Measurements from ENCODE around the gene LSG1. TPM values are rescaled to one million over a fixed set of nuclear protein-coding genes. Genes with fewer than 3 reads are reported as not detected.

Gene LSG1
- total and polyA plus RNA-seq, 2 of the 13 experiments (the other 11 are each of a cell fraction or from before 2014, with no cell fraction given), result 21.4 to 32.1 TPM

GRCh38 chr3:194682694-194683310 lies 10.8 kb upstream of the LSG1 start (continued):
- TF ChIP-seq, protein P1, sequence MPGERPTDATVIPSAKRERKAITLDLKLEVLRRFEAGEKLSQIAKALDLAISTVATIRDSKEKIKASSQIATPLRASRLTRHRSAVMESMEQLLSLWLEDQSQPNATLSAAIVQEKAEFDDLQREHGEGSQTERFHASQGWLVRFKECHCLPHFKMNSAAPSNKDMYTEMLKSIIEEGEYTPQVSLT (CRISPR knock-in tag; IDR thresholded peaks at IDR 0.05; ENCODE audit: borderline replicate concordance, low read depth), result no peak
- TF ChIP-seq IKZF5 (CRISPR knock-in tag; IDR thresholded peaks at IDR 0.05) (no peak), ZNF275 (CRISPR knock-in tag; IDR thresholded peaks at IDR 0.05; ENCODE audit: borderline replicate concordance) (0 out of 2 replicates have a peak, but pooled peaks have one; percentile 51), MNT (IDR thresholded peaks at IDR 0.05) (no peak), TFDP1 (CRISPR knock-in tag; IDR thresholded peaks at IDR 0.05; ENCODE audit: borderline replicate concordance) (no peak), AKNA (CRISPR knock-in tag; IDR thresholded peaks at IDR 0.05; ENCODE audit: borderline replicate concordance) (no peak), FOXP4 (CRISPR knock-in tag; IDR thresholded peaks at IDR 0.05) (peak; percentile 20; the same call in 1 of the 2 replicates), TARDBP (CRISPR knock-in tag; IDR thresholded peaks at IDR 0.05) (0 out of 2 replicates have a peak, but pooled peaks have one; percentile 35), ZBTB26 (CRISPR knock-in tag; IDR thresholded peaks at IDR 0.05; ENCODE audit: borderline replicate concordance) (peak; percentile 73; the same call in 1 of the 2 replicates), ZNF740 (CRISPR knock-in tag; IDR thresholded peaks at IDR 0.05) (no peak), KMT2B (CRISPR knock-in tag; IDR thresholded peaks at IDR 0.05) (0 out of 2 replicates have a peak, but pooled peaks have one; percentile 24), BHLHE40 (IDR thresholded peaks at IDR 0.05; ENCODE audit: low read length) (no peak), MXD4 (CRISPR knock-in tag; IDR thresholded peaks at IDR 0.05) (no peak; the same call in 1 of the 2 replicates)

Measured in HepG2 (cell line).